Left lung (tissue), 10 donors: Measurements from ENCODE around the gene VPS9D1. TPM values are rescaled to one million over a fixed set of nuclear protein-coding genes. Genes with fewer than 3 reads are reported as not detected.

Experiments
- ATAC-seq: fragments of 200-7000 bp; cut with Tn5 transposase; one replicate; pipeline ENCODE4 v1.9.1; 2020; ENCODE audit warnings: moderate library complexity
- DNase-seq, 4 donors: peaks; one replicate each; pipeline ENCODE4 v3.0.0-alpha.2; 2013 to 2020
- H3K27ac ChIP-seq, 2 donors: fragments of 200-600 bp; sonication (generic) in 1 of 2; one replicate each; pipeline versions ENCODE4 v1.5.0 to v1.8.0; 2020 to 2021
- H3K27me3 ChIP-seq, 2 donors: fragments of 200-600 bp; sonication (generic) in 1 of 2; one replicate each; pipeline versions ENCODE4 v1.5.0 to v1.8.0; 2020 to 2021
- H3K36me3 ChIP-seq, 2 donors: fragments of 200-600 bp; sonication (generic) in 1 of 2; one replicate each; pipeline versions ENCODE4 v1.5.0 to v1.8.0; 2020 to 2021
- H3K4me1 ChIP-seq, 2 donors: fragments of 200-600 bp; one replicate each; pipeline ENCODE4 v1.8.0; 2021
- H3K4me3 ChIP-seq, 2 donors: fragments of 200-600 bp; sonication (generic) in 1 of 2; one replicate each; pipeline versions ENCODE4 v1.5.0 to v1.8.0; 2020 to 2021; ENCODE audit warnings: mild to moderate bottlenecking in 1 of 2
- H3K9me3 ChIP-seq, 2 donors: fragments of 200-600 bp; sonication (generic) in 1 of 2; one replicate each; pipeline versions ENCODE4 v1.5.0 to v1.8.0; 2020 to 2021
- intact Hi-C, 2 donors: fragments of 100-400 bp; cut with DNase I; formaldehyde crosslinking; loops; one replicate each; pipeline versions ENCODE4 v1.11.2 to v1.14.2; 2022
- polyA plus RNA-seq, 6 donors: library from polyadenylated mRNA; unstranded; fragments of 120-200 nt; gene quantifications; one replicate each; pipeline ENCODE4 v1.2.1, GENCODE V29; 2013; ENCODE audit not compliant: insufficient read length in 6 of 6
- total RNA-seq, 2 donors: library from RNA; stranded (reverse); fragmentation: NEBNext Ultra II Directional; extraction: Animal tissue kit (Norgen Biotek cat#: 25700); gene quantifications; one replicate each; pipeline ENCODE4 v1.2.1, GENCODE V29; 2021
- TF ChIP-seq, protein P1 (sequence below), 2 donors: fragments of 200-600 bp; sonication (generic) in 1 of 2; IDR thresholded peaks; one replicate each; pipeline versions ENCODE4 v1.5.0 to v1.8.0; 2021; ENCODE audit warnings: antibody characterized with exemption in 2 of 2
- donor health status: DM: no; HTN: yes; CAD: no.
- donor health status: DM: no; HTN: no; CAD: no.

The VPS9D1 gene
- total and polyA plus RNA-seq, 8 donors: 9.0 to 19.0 (median 12.3) TPM

- no peak for DNase-seq
- intact Hi-C loops: no loop called here
Measured at GRCh38 chr16:89716493-89716892, 4.2 kb downstream of the VPS9D1 start.

GRCh38 chr16:89712274-89712781 is 8.4 kb downstream of the VPS9D1 start:
- TF ChIP-seq, protein P1, sequence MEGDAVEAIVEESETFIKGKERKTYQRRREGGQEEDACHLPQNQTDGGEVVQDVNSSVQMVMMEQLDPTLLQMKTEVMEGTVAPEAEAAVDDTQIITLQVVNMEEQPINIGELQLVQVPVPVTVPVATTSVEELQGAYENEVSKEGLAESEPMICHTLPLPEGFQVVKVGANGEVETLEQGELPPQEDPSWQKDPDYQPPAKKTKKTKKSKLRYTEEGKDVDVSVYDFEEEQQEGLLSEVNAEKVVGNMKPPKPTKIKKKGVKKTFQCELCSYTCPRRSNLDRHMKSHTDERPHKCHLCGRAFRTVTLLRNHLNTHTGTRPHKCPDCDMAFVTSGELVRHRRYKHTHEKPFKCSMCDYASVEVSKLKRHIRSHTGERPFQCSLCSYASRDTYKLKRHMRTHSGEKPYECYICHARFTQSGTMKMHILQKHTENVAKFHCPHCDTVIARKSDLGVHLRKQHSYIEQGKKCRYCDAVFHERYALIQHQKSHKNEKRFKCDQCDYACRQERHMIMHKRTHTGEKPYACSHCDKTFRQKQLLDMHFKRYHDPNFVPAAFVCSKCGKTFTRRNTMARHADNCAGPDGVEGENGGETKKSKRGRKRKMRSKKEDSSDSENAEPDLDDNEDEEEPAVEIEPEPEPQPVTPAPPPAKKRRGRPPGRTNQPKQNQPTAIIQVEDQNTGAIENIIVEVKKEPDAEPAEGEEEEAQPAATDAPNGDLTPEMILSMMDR (IDR thresholded peaks at IDR 0.05): no peak
- ATAC-seq: no peak
- no peak for DNase-seq
- Histone ChIP-seq H3K9me3 (no peaks in the 10 kb centered on the region), H3K4me3 (peak overlapping the region; percentile 17 to 45), H3K27ac (no peak overlapping the region), H3K4me1 (peaks cover 9 to 11% of the 10 kb centered on the region in 2 donors), H3K27me3 (peaks cover 0 to 16% of the 10 kb centered on the region in 2 donors), H3K36me3 (peaks cover 0 to 36% of the 10 kb centered on the region in 2 donors)
- intact Hi-C loops: loop anchor here in 1 of 2 donors (5.0 kb wide), 1 partner anchor 150 kb away; no protein-coding TSS in a partner anchor

More at GRCh38 chr16:89716493-89716892, 4.2 kb downstream of the VPS9D1 start:
- H3K27ac ChIP-seq: no peak overlapping the region
- no peak for ATAC-seq
- no peaks in the 10 kb centered on the region for H3K9me3 ChIP-seq
- peaks cover 0 to 16% of the 10 kb centered on the region in 2 donors for H3K27me3 ChIP-seq
- no peaks in the 10 kb centered on the region for H3K36me3 ChIP-seq
- peaks cover 16 to 34% of the 10 kb centered on the region in 2 donors for H3K4me1 ChIP-seq
- TF ChIP-seq, protein P1 (IDR thresholded peaks at IDR 0.05): no peak
- H3K4me3 ChIP-seq: no peak overlapping the region

GRCh38 chr16:89711601-89712273 is 9.0 kb downstream of the VPS9D1 start:
- H3K4me3 ChIP-seq: peak overlapping the region; percentile 17 to 45
- intact Hi-C loops: loop anchor here in 1 of 2 donors (5.0 kb wide), 1 partner anchor 151 kb away; no protein-coding TSS in a partner anchor

DNA sequence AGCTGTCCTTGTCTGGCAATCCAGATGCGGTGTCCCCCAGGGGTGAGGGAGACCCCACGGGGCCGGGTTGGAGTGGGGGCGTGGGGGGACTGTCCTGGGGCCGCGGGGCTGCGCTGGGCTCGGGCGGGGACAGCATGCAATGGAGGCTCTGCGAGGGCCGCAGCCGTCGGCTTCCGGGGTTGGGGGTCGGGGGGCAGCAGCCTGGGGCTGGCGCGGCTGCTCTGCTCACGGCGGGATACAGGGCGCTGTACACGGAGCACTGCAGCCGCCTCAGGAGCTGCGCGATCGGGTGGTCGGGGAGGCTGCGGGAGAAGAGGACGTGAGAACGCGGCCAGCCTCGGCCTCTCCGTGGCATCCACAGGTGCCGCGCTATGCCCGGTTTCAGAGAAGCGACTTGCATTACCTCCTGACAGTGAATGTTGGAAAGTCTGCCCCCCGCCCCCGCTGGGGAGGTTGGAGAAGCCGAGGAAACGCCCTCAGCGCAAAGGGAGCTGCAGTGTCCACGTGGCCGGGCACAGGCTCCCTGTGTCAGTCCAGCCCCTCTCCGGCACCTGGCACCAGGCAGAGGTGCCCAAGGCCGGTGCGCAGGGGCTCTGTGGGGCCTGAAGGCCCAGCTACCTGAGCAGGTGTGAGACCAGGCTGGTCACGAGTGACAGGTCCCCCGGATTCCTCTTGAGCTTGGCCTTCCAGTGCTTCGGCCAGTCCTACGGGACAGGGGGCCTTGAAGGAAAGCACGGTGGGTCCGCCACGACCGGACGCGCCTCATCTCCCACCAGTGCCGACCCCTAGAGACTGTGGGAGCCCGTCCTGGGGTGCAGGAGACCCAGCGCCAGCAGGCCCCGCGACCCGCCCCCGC is 9.8 kb downstream of the VPS9D1 start:
- DNase-seq: peak in 1 of 4 donors; percentile 75

More at GRCh38 chr16:89711601-89712273, 9.0 kb downstream of the VPS9D1 start:
- peaks cover 9 to 11% of the 10 kb centered on the region in 2 donors for H3K4me1 ChIP-seq
- peak; percentile 87 for ATAC-seq
- no peak overlapping the region for H3K27ac ChIP-seq
- peaks cover 0 to 40% of the 10 kb centered on the region in 2 donors for H3K36me3 ChIP-seq
- H3K27me3 ChIP-seq: peaks cover 0 to 16% of the 10 kb centered on the region in 2 donors
- TF ChIP-seq, protein P1 (IDR thresholded peaks at IDR 0.05): no peak
- peak in 1 of 4 donors; percentile 84 for DNase-seq
- no peaks in the 10 kb centered on the region for H3K9me3 ChIP-seq

More for the DNA sequence above, 9.8 kb downstream of the VPS9D1 start:
- intact Hi-C loops: loop anchor here in 1 of 2 donors (5.0 kb wide), 1 partner anchor 151 kb away; no protein-coding TSS in a partner anchor
- TF ChIP-seq, protein P1 (IDR thresholded peaks at IDR 0.05): no peak
- Histone ChIP-seq H3K4me3 (no peak overlapping the region), H3K36me3 (peaks cover 0 to 40% of the 10 kb centered on the region in 2 donors), H3K9me3 (no peaks in the 10 kb centered on the region), H3K27ac (no peak overlapping the region), H3K4me1 (peaks cover 9 to 16% of the 10 kb centered on the region in 2 donors), H3K27me3 (peaks cover 0 to 16% of the 10 kb centered on the region in 2 donors)
- peak; percentile 13 for ATAC-seq
